Panc1 (cell line): ENCODE data around the gene CBX8.

Experiments
- CTCF ChIP-seq: fragments of 450-650 bp; IDR thresholded peaks from 2 replicates; pipeline ENCODE4 v1.5.1; 2017; ENCODE audit warnings: mild to moderate bottlenecking
- POLR2AphosphoS5 ChIP-seq: IDR thresholded peaks from 2 replicates; pipeline ENCODE4 v1.6.1; 2012; ENCODE audit warnings: mild to moderate bottlenecking, low read depth, low read length, moderate library complexity

GRCh38 chr17:79840989-79841286 lies 44.1 kb upstream of the CBX8 start:
- TF ChIP-seq CTCF (no peak), POLR2AphosphoS5 (no peak)
